Lower lobe of right lung (tissue), 2 donors: Measurements from ENCODE around the gene RGS6. TPM values are rescaled to one million over a fixed set of nuclear protein-coding genes. Genes with fewer than 3 reads are reported as not detected.
A peak's percentile ranks its signal among the peaks of the same experiment; 100 is the strongest.
"Not testable (repeated sequence)": the region's sequence is repeated elsewhere in the genome, so short reads cannot be mapped to it uniquely, and the experiment has no call there.

ENCODE experiments used
- ATAC-seq, 2 donors: fragments of 200-7000 bp; cut with Tn5 transposase; one replicate each; pipeline ENCODE4 v1.9.1; 2020 to 2022; ENCODE audit warnings: mild to moderate bottlenecking in 2 of 2, moderate library complexity in 2 of 2
- DNase-seq: peaks from one replicate; pipeline ENCODE4 v3.0.0-alpha.2; 2020
- H3K27ac ChIP-seq: fragments of 200-600 bp; one replicate; pipeline ENCODE4 v1.8.0; 2022
- H3K27me3 ChIP-seq: fragments of 200-600 bp; one replicate; pipeline ENCODE4 v1.8.0; 2022; ENCODE audit warnings: low read depth
- H3K36me3 ChIP-seq: fragments of 200-600 bp; one replicate; pipeline ENCODE4 v1.8.0; 2022; ENCODE audit warnings: mild to moderate bottlenecking
- H3K4me1 ChIP-seq: fragments of 200-600 bp; one replicate; pipeline ENCODE4 v1.8.0; 2022
- H3K4me3 ChIP-seq: fragments of 200-600 bp; one replicate; pipeline ENCODE4 v1.8.0; 2022; ENCODE audit warnings: mild to moderate bottlenecking
- H3K9me3 ChIP-seq: fragments of 200-600 bp; one replicate; pipeline ENCODE4 v1.8.0; 2022
- intact Hi-C: fragments of 100-400 bp; cut with DNase I; formaldehyde crosslinking; loops from one replicate; pipeline ENCODE4 v1.11.0; 2022
- total RNA-seq: library from RNA; stranded (reverse); fragmentation: NEBNext Ultra II Directional; extraction: Animal tissue kit (Norgen Biotek cat#: 25700); gene quantifications from one replicate; pipeline ENCODE4 v1.2.1, GENCODE V29; 2021
- TF ChIP-seq, protein P1 (sequence below): fragments of 200-600 bp; IDR thresholded peaks from one replicate; pipeline ENCODE4 v1.8.0; 2022; ENCODE audit warnings: antibody characterized with exemption, mild to moderate bottlenecking
- donor health status: DM: no; HTN: yes; CAD: no; lungs with severe emphysema.

Gene RGS6
- total RNA-seq, 1 donor from 2014 or later: 2.5 TPM

DNA sequence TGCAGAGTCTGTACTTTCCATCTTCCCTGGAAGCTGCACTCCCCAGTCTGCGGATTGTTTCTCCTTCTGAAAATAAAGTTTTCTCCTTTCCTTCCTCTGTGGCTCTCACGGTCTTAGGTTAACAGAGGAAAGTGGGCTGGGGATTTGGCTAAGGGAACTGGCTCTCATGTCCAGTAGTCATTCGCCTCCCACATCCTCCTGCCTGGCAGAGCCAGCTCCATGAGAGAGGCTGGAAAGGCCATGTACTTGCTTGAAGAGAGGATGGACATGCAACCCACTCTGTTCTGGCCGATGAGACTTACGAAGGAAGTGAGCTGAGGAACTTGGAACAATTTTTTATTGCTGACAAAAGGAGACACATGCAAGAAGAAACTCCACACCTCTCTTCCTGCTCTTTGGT is 18.9 kb upstream of the RGS6 start:
- DNase-seq (no peak), ATAC-seq (no peak)
- Histone ChIP-seq H3K9me3 (no peaks in the 10 kb centered on the region), H3K4me1 (no peaks in the 10 kb centered on the region), H3K27ac (no peak overlapping the region), H3K4me3 (no peak overlapping the region), H3K27me3 (no peaks in the 10 kb centered on the region), H3K36me3 (no peaks in the 10 kb centered on the region)
- TF ChIP-seq, protein P1, sequence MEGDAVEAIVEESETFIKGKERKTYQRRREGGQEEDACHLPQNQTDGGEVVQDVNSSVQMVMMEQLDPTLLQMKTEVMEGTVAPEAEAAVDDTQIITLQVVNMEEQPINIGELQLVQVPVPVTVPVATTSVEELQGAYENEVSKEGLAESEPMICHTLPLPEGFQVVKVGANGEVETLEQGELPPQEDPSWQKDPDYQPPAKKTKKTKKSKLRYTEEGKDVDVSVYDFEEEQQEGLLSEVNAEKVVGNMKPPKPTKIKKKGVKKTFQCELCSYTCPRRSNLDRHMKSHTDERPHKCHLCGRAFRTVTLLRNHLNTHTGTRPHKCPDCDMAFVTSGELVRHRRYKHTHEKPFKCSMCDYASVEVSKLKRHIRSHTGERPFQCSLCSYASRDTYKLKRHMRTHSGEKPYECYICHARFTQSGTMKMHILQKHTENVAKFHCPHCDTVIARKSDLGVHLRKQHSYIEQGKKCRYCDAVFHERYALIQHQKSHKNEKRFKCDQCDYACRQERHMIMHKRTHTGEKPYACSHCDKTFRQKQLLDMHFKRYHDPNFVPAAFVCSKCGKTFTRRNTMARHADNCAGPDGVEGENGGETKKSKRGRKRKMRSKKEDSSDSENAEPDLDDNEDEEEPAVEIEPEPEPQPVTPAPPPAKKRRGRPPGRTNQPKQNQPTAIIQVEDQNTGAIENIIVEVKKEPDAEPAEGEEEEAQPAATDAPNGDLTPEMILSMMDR: no peak
- intact Hi-C loops: no loop called here

DNA sequence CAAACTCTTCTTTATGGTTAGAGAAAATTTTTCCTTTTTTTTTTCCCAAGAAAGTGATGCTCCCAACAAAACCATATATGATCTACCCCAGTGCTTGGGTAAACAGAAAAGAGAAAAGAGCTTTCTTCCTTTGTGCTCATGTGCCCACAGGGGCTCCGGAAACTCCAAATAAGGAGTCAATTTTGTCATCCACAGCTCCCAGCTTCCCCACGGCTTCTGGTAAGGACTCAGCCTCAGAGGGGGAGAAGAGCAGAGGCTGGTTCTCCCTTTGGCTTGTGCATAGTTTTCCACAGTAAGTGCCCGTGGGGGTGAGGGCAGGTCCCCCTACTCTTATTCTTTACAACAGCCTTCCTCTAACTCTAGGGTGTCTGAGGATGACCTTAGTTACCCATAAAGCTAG is 13.3 kb upstream of the RGS6 start:
- H3K4me3 ChIP-seq: no peak overlapping the region
- intact Hi-C loops: no loop called here

DNA sequence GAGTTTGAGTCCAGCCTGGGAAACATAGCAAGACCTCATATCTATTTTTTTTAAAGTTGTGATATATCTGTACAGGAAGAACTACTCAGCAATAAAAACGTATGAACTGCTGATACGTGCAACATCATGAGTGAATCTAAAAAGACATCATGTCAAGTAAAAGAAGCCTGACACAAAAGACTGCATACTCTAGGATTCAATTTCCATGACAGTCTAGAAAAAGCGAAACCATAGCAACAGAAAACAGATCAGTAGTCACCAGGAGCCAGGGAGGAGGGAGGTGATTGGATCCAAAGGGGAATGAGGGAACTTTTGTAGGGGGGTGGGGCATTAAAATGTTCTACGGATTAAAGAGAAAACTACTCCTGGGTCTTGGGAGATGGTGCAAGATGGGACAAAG is 8.7 kb upstream of the RGS6 start:
- H3K9me3 ChIP-seq: no peaks in the 10 kb centered on the region
- no peak for DNase-seq
- intact Hi-C loops: no loop called here
- H3K27ac ChIP-seq: no peak overlapping the region
- H3K4me3 ChIP-seq: no peak overlapping the region
- H3K4me1 ChIP-seq: no peaks in the 10 kb centered on the region
- no peaks in the 10 kb centered on the region for H3K27me3 ChIP-seq
- H3K36me3 ChIP-seq: no peaks in the 10 kb centered on the region
- TF ChIP-seq, protein P1: no peak
- ATAC-seq: no peak

More for the DNA sequence above, 13.3 kb upstream of the RGS6 start:
- H3K27ac ChIP-seq: no peak overlapping the region
- no peaks in the 10 kb centered on the region for H3K9me3 ChIP-seq
- DNase-seq (no peak), ATAC-seq (no peak)
- TF ChIP-seq, protein P1: no peak
- no peaks in the 10 kb centered on the region for H3K36me3 ChIP-seq
- no peaks in the 10 kb centered on the region for H3K4me1 ChIP-seq
- H3K27me3 ChIP-seq: no peaks in the 10 kb centered on the region

DNA sequence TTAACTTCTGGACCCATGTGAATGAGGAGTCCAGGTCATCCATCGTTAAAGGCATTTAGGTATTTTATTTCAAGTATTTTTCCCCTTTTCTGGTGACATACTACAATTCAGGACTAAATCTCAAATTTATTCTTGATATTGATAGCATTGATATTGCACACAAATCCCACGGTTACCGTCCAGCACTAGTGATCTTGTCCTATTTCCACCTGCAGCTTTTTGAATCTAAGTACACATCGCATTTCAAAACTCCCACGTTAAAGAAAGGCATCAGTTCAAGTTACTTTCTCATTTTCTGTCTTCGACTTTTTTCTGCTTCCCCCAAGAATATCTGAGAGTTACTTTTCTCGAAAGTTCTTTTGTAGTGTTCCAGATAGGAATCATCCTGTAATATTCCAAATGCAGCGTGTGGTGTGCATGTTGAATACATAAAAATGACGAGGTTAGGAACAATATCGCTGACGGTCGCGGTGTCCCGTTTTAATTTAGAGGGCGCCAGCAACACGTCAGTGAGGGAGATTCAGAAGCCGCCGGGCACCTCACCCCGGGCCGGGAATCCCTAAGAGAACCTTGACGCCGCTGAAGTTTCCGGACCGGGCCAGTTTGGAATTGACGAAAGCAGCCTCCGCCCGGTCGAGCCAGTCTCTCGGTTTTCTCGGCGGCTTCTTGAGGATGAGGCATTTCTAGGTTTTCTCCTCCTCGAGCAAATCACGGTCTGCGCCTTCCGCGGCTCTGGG is 569 bp upstream of the RGS6 start:
- H3K27me3 ChIP-seq: peaks cover 46% of the 10 kb centered on the region
- H3K9me3 ChIP-seq: no peaks in the 10 kb centered on the region
- peak; percentile 50 to 54 for ATAC-seq
- no peak overlapping the region for H3K27ac ChIP-seq
- TF ChIP-seq, protein P1: no peak
- peak; percentile 50 for DNase-seq
- H3K36me3 ChIP-seq: no peaks in the 10 kb centered on the region
- H3K4me1 ChIP-seq: peaks cover 15% of the 10 kb centered on the region
- intact Hi-C loops: no loop called here
- peak overlapping the region; percentile 49 for H3K4me3 ChIP-seq

DNA sequence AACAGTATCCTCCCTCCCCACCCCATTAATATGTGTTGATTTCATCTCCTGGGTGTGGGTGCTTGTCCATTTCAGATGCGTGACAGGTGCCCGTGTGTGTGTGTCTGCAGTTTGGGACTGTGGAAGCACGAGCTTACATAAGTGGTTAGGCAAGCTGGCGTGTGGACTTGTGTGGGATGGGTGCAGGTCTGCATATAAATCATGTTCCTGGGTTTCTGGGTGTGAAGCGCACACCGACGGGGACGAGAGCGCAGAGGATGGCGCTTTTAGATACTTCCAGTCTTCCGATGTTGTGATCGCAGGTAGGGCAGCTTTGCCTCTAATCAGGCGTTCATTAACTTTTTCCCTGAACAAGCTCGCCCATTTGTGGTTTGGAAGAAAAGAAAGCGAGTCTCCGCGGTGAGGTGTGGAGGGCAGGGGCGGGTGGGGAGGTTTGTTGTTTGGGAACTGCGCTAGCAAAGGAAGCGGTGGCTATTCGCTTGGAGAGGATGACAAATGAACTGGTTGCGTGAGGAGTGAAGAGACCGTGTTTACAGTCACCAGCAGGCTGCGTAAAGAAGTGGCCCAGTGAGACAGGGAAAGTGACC is 865 bp downstream of the RGS6 start:
- no peak overlapping the region for H3K27ac ChIP-seq
- H3K9me3 ChIP-seq: no peaks in the 10 kb centered on the region
- DNase-seq (no peak), ATAC-seq (peak in 1 of 2 donors; percentile 40)
- H3K4me3 ChIP-seq: peak overlapping the region; percentile 49
- peaks cover 46% of the 10 kb centered on the region for H3K27me3 ChIP-seq
- H3K36me3 ChIP-seq: no peaks in the 10 kb centered on the region
- intact Hi-C loops: no loop called here
- TF ChIP-seq, protein P1: no peak
- peaks cover 15% of the 10 kb centered on the region for H3K4me1 ChIP-seq

DNA sequence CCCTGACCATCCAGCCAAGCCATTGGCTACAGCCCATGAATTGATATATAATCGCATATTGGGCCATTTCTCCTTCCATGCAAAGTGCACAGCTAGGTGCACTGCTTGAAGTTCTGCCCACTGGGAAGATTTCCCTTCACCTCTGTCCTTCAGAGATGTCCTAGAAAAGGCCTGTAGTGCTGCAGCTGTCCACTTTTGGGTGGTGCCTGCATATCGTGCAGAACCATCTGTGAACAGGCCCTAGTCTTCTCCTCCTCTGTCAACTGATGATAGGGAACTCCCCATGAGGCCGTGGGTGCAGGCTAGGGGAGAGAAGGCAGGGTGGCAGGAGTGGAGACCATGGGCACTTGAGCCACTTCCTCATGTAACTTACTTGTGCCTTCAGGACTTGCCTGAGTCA is 6.0 kb downstream of the RGS6 start:
- H3K9me3 ChIP-seq, H3K4me3 ChIP-seq, H3K4me1 ChIP-seq, H3K36me3 ChIP-seq, intact Hi-C loops, ATAC-seq, DNase-seq, H3K27ac ChIP-seq: not testable (repeated sequence)
- peaks cover 17% of the 10 kb centered on the region for H3K27me3 ChIP-seq

DNA sequence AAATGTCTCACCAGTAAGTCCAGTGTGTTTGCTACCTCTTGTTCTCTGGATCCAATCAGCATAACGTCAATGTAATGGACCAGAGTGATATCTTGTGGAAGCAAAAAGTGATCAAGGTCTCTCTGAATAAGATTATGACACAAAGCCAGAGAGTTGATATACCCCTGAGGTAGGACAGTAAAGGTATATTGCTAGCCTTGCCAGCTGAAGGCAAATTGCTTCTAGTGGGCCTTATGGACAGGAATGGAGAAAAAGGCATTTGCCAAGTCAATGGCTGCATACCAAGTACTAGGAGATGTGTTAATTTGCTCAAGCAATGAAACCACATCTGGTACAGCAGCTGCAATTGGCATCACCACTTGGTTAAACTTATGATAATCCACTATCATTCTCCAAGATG is 7.1 kb downstream of the RGS6 start:
- H3K36me3 ChIP-seq, H3K27me3 ChIP-seq, H3K4me1 ChIP-seq, H3K4me3 ChIP-seq, H3K27ac ChIP-seq, intact Hi-C loops, ATAC-seq, DNase-seq, H3K9me3 ChIP-seq: not testable (repeated sequence)

DNA sequence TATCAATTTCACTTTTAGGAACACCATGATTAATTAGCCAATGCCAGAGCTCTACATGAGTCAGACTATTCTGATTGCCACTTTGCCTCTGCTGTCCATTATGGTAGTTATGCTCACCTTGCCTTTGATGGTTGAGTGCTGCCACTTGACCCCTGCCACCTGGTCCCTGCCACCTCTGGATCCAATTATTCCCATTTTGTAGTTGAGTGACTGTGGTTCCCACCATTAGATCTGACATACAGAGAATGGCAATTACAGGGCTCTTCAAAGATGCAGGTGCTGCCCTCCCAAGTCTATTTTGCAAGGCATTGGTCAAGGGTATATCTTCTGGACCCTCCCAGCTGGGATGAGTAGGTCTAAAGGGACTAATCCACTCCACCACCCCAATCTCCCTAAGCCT is 8.3 kb downstream of the RGS6 start:
- H3K4me1 ChIP-seq, ATAC-seq, intact Hi-C loops: not testable (repeated sequence)

DNA sequence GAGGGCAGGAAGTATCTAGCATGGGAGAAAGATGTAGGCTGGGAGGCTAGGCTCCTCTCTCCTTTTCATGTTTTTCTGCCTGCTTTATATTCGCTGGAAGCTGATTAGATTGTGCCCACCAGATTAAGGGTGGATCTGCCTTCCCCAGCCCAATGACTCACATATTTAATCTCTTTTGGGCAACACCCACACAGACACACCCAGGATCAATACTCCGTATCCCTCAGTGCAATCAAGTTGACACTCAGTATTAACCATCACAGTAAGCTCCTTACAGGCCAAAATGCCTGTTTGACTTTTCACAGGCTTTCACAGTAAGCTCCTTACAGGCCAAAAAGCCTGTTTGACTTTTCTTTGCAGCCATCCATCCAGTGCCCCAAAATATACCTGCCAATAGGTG is 9.4 kb downstream of the RGS6 start:
- H3K9me3 ChIP-seq, intact Hi-C loops, H3K27me3 ChIP-seq, H3K36me3 ChIP-seq, H3K4me3 ChIP-seq, H3K27ac ChIP-seq, DNase-seq, ATAC-seq, H3K4me1 ChIP-seq: not testable (repeated sequence)

More for the DNA sequence above, 8.3 kb downstream of the RGS6 start:
- H3K36me3 ChIP-seq, H3K9me3 ChIP-seq, DNase-seq, H3K4me3 ChIP-seq, H3K27me3 ChIP-seq, H3K27ac ChIP-seq: not testable (repeated sequence)
